HEK293 (cell line): ENCODE results near the gene OR4D11.

Experiments used
- MZF1 ChIP-seq: fragments of 450-650 bp; formaldehyde crosslinking; IDR thresholded peaks from 2 replicates; pipeline ENCODE4 v1.5.1; 2017; ENCODE audit warnings: missing biosample characterization, missing genetic modification characterization, borderline replicate concordance
- RBAK ChIP-seq: fragments of 450-650 bp; formaldehyde crosslinking; IDR thresholded peaks from 2 replicates; pipeline ENCODE4 v1.5.1; 2016; ENCODE audit warnings: missing biosample characterization, missing genetic modification characterization
- SALL2 ChIP-seq: fragments of 450-650 bp; formaldehyde crosslinking; IDR thresholded peaks from 2 replicates; pipeline ENCODE4 v1.5.0; 2017; ENCODE audit warnings: missing biosample characterization, mild to moderate bottlenecking, missing genetic modification characterization, borderline replicate concordance
- WT1 ChIP-seq: fragments of 450-650 bp; formaldehyde crosslinking; IDR thresholded peaks from 2 replicates; pipeline ENCODE4 v1.5.1; 2016; ENCODE audit warnings: missing biosample characterization, missing genetic modification characterization
- ZBTB17 ChIP-seq: fragments of 450-650 bp; formaldehyde crosslinking; IDR thresholded peaks from 2 replicates; pipeline ENCODE4 v1.5.1; 2016; ENCODE audit warnings: missing biosample characterization, missing genetic modification characterization
- ZEB2 ChIP-seq: fragments of 450-650 bp; formaldehyde crosslinking; IDR thresholded peaks from 2 replicates; pipeline ENCODE4 v1.5.1; 2016; ENCODE audit warnings: missing biosample characterization, missing genetic modification characterization
- ZFP41 ChIP-seq: fragments of 450-650 bp; formaldehyde crosslinking; IDR thresholded peaks from 2 replicates; pipeline ENCODE4 v1.5.1; 2016; ENCODE audit warnings: missing biosample characterization, missing genetic modification characterization, borderline replicate concordance
- ZNF155 ChIP-seq: fragments of 450-650 bp; formaldehyde crosslinking; IDR thresholded peaks from 2 replicates; pipeline ENCODE4 v1.5.1; 2016; ENCODE audit warnings: missing biosample characterization, missing genetic modification characterization
- ZNF16 ChIP-seq: fragments of 450-650 bp; formaldehyde crosslinking; IDR thresholded peaks from 2 replicates; pipeline ENCODE4 v1.5.1; 2016; ENCODE audit warnings: low read depth, missing biosample characterization, missing genetic modification characterization
- ZNF266 ChIP-seq: fragments of 450-650 bp; formaldehyde crosslinking; IDR thresholded peaks from 2 replicates; pipeline ENCODE4 v1.5.1; 2016; ENCODE audit warnings: missing biosample characterization, missing genetic modification characterization, low read depth
- ZNF324 ChIP-seq: fragments of 450-650 bp; formaldehyde crosslinking; IDR thresholded peaks from 2 replicates; pipeline ENCODE4 v1.5.1; 2016; ENCODE audit warnings: missing biosample characterization, missing genetic modification characterization
- ZNF335 ChIP-seq: fragments of 450-650 bp; formaldehyde crosslinking; conservative IDR thresholded peaks from 2 replicates; pipeline ENCODE4 v1.5.1; 2016; ENCODE audit warnings: missing biosample characterization, missing genetic modification characterization
- ZNF600 ChIP-seq: fragments of 450-650 bp; formaldehyde crosslinking; IDR thresholded peaks from 2 replicates; pipeline ENCODE4 v1.5.1; 2016; ENCODE audit warnings: missing biosample characterization, missing genetic modification characterization
- ZNF629 ChIP-seq: fragments of 450-650 bp; formaldehyde crosslinking; IDR thresholded peaks from 2 replicates; pipeline ENCODE4 v1.5.1; 2017; ENCODE audit warnings: missing biosample characterization, missing genetic modification characterization
- ZNF707 ChIP-seq: fragments of 450-650 bp; formaldehyde crosslinking; IDR thresholded peaks from 2 replicates; pipeline ENCODE4 v1.5.1; 2016; ENCODE audit warnings: missing biosample characterization, missing genetic modification characterization
- ZNF791 ChIP-seq: fragments of 450-650 bp; formaldehyde crosslinking; IDR thresholded peaks from 2 replicates; pipeline ENCODE4 v1.5.1; 2016; ENCODE audit warnings: missing biosample characterization, missing genetic modification characterization
- ZNF792 ChIP-seq: fragments of 450-650 bp; formaldehyde crosslinking; IDR thresholded peaks from 2 replicates; pipeline ENCODE4 v1.5.1; 2016; ENCODE audit warnings: missing biosample characterization, missing genetic modification characterization
- ZSCAN30 ChIP-seq: fragments of 450-650 bp; IDR thresholded peaks from 2 replicates; pipeline ENCODE4 v1.5.1; 2018; ENCODE audit warnings: missing biosample characterization, mild to moderate bottlenecking, missing genetic modification characterization, moderate library complexity
- TF ChIP-seq, protein P1 (sequence below): fragments of 450-650 bp; formaldehyde crosslinking; IDR thresholded peaks from 2 replicates; pipeline ENCODE4 v1.5.1; 2016; ENCODE audit warnings: missing biosample characterization, missing genetic modification characterization
- TF ChIP-seq, protein P2 (sequence below): fragments of 450-650 bp; formaldehyde crosslinking; IDR thresholded peaks from 2 replicates; pipeline ENCODE4 v1.5.1; 2016; ENCODE audit warnings: missing biosample characterization, missing genetic modification characterization
- TF ChIP-seq, protein P3 (sequence below): IDR thresholded peaks from 2 replicates; pipeline ENCODE4 v1.6.1; 2011; ENCODE audit warnings: mild to moderate bottlenecking, low read depth, low read length, borderline replicate concordance
- TF ChIP-seq, protein P4 (sequence below): fragments of 450-650 bp; IDR thresholded peaks from 2 replicates; pipeline ENCODE4 v1.5.1; 2018; ENCODE audit warnings: missing biosample characterization, mild to moderate bottlenecking, missing genetic modification characterization
- TF ChIP-seq, protein P5 (sequence below): fragments of 450-650 bp; formaldehyde crosslinking; IDR thresholded peaks from 2 replicates; pipeline ENCODE4 v1.5.1; 2016; ENCODE audit warnings: missing biosample characterization, missing genetic modification characterization
- TF ChIP-seq, protein P6 (sequence below): fragments of 450-650 bp; formaldehyde crosslinking; IDR thresholded peaks from 2 replicates; pipeline ENCODE4 v1.5.1; 2016; ENCODE audit warnings: missing biosample characterization, missing genetic modification characterization
- TF ChIP-seq, protein P7 (sequence below): fragments of 450-650 bp; formaldehyde crosslinking; IDR thresholded peaks from 2 replicates; pipeline ENCODE4 v1.5.1; 2016; ENCODE audit warnings: missing biosample characterization, missing genetic modification characterization

Gene OR4D11

DNA sequence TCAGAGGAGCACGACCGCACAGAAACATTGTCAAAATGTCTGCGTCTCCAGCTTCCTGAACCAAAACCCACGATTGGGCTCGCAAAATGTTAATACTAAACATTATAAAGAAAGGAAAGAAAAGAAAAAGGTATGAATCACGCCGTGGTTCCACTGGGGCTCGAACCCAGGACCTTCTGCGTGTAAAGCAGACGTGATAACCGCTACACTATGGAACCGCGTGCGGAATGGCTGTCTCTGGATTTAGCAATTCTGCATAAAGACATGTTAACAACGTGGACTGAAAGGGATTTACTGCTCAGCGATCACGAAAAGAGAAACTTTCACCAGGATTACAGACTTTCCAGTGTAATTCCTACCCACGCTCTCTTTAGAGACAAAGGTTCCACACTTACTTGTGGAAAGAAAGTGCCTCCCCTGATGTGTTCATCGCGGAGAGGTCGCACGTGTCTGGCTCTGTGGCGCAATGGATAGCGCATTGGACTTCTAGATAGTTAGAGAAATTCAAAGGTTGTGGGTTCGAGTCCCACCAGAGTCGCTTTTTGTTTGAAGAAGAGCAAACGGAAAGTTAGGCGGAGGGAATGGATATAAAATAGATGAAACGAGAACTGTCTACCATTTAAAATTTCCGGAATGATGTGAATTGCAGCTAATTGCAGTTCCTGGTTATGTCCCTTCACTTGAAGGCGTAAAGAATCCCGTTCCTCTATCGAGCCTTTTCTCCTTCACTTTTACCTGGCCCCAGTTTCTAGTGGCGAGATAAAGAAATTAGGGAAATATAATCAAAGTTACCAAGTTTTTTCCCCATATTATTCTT lies 47.7 kb downstream of the OR4D11 start (continued):
- TF ChIP-seq ZNF600 (tag by site-specific recombination) (peak; percentile 55), ZNF629 (tag by site-specific recombination) (no peak), ZSCAN30 (tag by site-specific recombination) (no peak; the same call in 1 of the 2 replicates), ZNF707 (tag by site-specific recombination) (no peak), WT1 (tag by site-specific recombination) (no peak), ZNF324 (tag by site-specific recombination) (no peak), ZNF155 (no peak), ZNF16 (tag by site-specific recombination) (no peak), ZNF792 (tag by site-specific recombination) (0 out of 2 replicates have a peak, but pooled peaks have one; percentile 54), ZNF791 (tag by site-specific recombination) (no peak), ZEB2 (tag by site-specific recombination) (no peak; the same call in 1 of the 2 replicates), RBAK (no peak), ZFP41 (tag by site-specific recombination) (no peak), ZBTB17 (tag by site-specific recombination) (peak; percentile 53; the same call in 1 of the 2 replicates), SALL2 (tag by site-specific recombination) (no peak), MZF1 (no peak), ZNF266 (tag by site-specific recombination) (no peak), ZNF335 (tag by site-specific recombination) (0 out of 2 replicates have a peak, but pooled peaks have one; percentile 7)
- TF ChIP-seq, protein P1, sequence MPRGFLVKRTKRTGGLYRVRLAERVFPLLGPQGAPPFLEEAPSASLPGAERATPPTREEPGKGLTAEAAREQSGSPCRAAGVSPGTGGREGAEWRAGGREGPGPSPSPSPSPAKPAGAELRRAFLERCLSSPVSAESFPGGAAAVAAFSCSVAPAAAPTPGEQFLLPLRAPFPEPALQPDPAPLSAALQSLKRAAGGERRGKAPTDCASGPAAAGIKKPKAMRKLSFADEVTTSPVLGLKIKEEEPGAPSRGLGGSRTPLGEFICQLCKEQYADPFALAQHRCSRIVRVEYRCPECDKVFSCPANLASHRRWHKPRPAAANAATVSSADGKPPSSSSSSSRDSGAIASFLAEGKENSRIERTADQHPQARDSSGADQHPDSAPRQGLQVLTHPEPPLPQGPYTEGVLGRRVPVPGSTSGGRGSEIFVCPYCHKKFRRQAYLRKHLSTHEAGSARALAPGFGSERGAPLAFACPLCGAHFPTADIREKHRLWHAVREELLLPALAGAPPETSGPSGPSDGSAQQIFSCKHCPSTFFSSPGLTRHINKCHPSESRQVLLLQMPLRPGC (tag by site-specific recombination): no peak; the same call in 1 of the 2 replicates
- TF ChIP-seq, protein P2, sequence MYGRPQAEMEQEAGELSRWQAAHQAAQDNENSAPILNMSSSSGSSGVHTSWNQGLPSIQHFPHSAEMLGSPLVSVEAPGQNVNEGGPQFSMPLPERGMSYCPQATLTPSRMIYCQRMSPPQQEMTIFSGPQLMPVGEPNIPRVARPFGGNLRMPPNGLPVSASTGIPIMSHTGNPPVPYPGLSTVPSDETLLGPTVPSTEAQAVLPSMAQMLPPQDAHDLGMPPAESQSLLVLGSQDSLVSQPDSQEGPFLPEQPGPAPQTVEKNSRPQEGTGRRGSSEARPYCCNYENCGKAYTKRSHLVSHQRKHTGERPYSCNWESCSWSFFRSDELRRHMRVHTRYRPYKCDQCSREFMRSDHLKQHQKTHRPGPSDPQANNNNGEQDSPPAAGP: peak; percentile 17; the same call in 1 of the 2 replicates
- TF ChIP-seq, protein P3, sequence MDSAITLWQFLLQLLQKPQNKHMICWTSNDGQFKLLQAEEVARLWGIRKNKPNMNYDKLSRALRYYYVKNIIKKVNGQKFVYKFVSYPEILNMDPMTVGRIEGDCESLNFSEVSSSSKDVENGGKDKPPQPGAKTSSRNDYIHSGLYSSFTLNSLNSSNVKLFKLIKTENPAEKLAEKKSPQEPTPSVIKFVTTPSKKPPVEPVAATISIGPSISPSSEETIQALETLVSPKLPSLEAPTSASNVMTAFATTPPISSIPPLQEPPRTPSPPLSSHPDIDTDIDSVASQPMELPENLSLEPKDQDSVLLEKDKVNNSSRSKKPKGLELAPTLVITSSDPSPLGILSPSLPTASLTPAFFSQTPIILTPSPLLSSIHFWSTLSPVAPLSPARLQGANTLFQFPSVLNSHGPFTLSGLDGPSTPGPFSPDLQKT: no peak
- TF ChIP-seq, protein P4, sequence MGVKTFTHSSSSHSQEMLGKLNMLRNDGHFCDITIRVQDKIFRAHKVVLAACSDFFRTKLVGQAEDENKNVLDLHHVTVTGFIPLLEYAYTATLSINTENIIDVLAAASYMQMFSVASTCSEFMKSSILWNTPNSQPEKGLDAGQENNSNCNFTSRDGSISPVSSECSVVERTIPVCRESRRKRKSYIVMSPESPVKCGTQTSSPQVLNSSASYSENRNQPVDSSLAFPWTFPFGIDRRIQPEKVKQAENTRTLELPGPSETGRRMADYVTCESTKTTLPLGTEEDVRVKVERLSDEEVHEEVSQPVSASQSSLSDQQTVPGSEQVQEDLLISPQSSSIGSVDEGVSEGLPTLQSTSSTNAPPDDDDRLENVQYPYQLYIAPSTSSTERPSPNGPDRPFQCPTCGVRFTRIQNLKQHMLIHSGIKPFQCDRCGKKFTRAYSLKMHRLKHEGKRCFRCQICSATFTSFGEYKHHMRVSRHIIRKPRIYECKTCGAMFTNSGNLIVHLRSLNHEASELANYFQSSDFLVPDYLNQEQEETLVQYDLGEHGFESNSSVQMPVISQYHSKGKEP (tag by site-specific recombination): 0 out of 2 replicates have a peak, but pooled peaks have one; percentile 4
- TF ChIP-seq, protein P5, sequence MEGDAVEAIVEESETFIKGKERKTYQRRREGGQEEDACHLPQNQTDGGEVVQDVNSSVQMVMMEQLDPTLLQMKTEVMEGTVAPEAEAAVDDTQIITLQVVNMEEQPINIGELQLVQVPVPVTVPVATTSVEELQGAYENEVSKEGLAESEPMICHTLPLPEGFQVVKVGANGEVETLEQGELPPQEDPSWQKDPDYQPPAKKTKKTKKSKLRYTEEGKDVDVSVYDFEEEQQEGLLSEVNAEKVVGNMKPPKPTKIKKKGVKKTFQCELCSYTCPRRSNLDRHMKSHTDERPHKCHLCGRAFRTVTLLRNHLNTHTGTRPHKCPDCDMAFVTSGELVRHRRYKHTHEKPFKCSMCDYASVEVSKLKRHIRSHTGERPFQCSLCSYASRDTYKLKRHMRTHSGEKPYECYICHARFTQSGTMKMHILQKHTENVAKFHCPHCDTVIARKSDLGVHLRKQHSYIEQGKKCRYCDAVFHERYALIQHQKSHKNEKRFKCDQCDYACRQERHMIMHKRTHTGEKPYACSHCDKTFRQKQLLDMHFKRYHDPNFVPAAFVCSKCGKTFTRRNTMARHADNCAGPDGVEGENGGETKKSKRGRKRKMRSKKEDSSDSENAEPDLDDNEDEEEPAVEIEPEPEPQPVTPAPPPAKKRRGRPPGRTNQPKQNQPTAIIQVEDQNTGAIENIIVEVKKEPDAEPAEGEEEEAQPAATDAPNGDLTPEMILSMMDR (tag by site-specific recombination): no peak
- TF ChIP-seq, protein P6, sequence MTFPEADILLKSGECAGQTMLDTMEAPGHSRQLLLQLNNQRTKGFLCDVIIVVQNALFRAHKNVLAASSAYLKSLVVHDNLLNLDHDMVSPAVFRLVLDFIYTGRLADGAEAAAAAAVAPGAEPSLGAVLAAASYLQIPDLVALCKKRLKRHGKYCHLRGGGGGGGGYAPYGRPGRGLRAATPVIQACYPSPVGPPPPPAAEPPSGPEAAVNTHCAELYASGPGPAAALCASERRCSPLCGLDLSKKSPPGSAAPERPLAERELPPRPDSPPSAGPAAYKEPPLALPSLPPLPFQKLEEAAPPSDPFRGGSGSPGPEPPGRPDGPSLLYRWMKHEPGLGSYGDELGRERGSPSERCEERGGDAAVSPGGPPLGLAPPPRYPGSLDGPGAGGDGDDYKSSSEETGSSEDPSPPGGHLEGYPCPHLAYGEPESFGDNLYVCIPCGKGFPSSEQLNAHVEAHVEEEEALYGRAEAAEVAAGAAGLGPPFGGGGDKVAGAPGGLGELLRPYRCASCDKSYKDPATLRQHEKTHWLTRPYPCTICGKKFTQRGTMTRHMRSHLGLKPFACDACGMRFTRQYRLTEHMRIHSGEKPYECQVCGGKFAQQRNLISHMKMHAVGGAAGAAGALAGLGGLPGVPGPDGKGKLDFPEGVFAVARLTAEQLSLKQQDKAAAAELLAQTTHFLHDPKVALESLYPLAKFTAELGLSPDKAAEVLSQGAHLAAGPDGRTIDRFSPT (tag by site-specific recombination): no peak
- TF ChIP-seq, protein P7, sequence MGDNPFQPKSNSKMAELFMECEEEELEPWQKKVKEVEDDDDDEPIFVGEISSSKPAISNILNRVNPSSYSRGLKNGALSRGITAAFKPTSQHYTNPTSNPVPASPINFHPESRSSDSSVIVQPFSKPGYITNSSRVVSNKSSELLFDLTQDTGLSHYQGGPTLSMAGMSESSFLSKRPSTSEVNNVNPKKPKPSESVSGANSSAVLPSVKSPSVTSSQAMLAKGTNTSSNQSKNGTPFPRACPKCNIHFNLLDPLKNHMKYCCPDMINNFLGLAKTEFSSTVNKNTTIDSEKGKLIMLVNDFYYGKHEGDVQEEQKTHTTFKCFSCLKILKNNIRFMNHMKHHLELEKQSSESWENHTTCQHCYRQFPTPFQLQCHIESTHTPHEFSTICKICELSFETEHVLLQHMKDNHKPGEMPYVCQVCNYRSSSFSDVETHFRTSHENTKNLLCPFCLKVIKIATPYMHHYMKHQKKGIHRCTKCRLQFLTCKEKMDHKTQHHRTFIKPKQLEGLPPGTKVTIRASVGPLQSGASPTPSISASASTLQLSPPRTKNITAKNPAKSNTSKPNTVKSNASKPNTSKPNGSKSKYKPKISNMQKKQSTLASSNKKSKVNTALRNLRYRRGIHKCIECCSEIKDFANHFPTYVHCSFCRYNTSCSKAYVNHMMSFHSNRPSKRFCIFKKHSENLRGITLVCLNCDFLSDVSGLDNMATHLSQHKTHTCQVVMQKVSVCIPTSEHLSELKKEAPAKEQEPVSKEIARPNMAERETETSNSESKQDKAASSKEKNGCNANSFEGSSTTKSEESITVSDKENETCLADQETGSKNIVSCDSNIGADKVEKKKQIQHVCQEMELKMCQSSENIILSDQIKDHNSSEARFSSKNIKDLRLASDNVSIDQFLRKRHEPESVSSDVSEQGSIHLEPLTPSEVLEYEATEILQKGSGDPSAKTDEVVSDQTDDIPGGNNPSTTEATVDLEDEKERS (tag by site-specific recombination): no peak
